GM21367 (cell line): ENCODE data around the gene TLK2.
A peak's percentile ranks its signal among the peaks of the same experiment; 100 is the strongest.
"Not testable (repeated sequence)": the region's sequence is repeated elsewhere in the genome, so short reads cannot be mapped to it uniquely, and the experiment has no call there.

Experiments
- ATAC-seq: cut with Tn5 transposase; IDR thresholded peaks from one replicate; pipeline ENCODE4 v1.9.1; 2021; ENCODE audit not compliant: unreplicated experiment

TLK2 gene

DNA sequence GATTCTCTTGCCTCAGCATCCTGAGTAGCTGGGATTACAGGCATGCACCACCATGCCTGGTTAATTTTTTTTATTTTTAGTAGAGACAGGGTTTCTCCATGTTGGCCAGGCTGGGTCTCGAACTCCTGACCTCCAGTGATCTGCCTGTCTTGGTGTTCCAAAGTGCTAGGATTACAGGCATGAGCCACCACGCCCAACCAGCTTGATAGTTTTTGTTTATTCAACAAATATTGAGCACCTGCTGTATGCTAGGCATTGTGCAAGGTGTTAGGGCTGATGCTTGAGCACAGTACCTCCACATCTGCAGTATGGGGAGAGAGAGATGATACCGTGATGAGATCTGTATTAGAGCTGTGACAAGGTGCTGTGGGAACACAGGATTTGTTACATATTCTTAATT is 3.9 kb downstream of the TLK2 start:
- not testable (repeated sequence) for ATAC-seq

- not testable (repeated sequence) for ATAC-seq
These were observed 12.4 kb downstream of the TLK2 start for GRCh38 chr17:62490990-62491389.

DNA sequence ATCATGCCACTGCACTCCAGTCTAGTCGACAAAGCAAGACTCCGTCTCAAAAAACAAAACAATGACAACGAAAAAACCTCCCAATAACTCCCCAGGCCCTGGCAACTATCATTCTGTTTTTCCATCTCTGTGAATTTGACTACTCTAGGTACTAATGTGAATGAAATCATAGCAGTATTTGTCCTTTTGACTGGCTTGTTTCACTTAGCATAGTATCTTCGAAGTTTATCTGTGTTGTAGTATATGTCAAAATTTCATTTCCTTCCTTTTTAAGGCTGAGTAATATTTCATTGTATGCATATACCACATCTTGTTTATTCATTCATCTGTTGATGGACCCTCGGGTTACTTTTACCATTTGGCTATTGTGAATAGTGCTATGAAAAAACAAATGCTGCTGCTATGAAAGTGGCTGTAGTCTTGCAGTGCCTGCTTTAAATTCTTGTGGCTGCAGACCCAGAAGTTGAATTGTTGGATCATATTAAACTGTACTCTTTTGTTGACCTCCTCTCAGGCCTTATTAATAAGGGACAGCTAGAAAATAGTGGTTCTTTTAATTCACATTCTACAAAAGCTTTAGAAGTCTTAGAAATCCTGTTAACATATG is 14.5 kb downstream of the TLK2 start:
- ATAC-seq: not testable (repeated sequence)

DNA sequence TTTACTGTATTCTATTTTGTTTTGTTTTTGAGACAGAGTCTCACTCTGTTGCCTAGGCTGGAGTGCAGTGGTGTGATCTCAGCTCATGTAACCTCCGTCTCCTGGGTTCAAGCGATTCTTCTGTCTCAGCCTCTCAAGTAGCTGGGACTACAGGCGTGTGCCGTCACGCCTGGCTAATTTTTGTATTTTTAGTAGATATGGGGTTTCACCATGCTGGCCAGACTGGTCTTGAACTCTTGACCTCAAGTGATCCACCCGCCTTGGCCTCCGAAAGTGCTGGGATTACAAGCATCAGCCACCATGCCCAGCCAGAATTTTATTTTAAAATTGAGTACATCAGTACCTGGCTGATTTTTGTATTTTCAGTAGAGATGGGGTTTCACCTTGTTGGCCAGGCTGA is 15.4 kb downstream of the TLK2 start:
- not testable (repeated sequence) for ATAC-seq

GRCh38 chr17:62496344-62496743 is 17.7 kb downstream of the TLK2 start:
- not testable (repeated sequence) for ATAC-seq

GRCh38 chr17:62498796-62499195 is 20.2 kb downstream of the TLK2 start:
- not testable (repeated sequence) for ATAC-seq

GRCh38 chr17:62500463-62500862 is 21.8 kb downstream of the TLK2 start:
- not testable (repeated sequence) for ATAC-seq

DNA sequence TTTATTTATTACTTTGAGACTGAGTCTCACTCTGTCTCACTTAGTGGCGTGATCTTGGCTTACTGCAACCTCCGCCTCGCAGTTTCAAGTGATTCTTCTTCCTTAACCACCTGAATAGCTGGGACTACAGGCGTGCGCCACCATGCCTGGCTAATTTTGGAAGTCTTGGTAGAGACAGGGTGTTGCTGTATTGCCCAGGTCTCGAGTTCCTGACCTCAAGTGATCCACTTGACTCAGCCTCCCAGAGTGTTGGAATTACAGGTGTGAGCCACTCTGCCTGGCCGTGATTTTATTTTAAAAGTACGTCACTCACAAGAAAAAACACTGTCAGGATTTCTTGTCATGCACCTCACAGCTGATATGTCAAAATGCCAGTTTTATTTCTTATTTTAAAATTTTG is 26.2 kb downstream of the TLK2 start:
- ATAC-seq: not testable (repeated sequence)

- not testable (repeated sequence) for ATAC-seq
These were observed 28.7 kb downstream of the TLK2 start for GRCh38 chr17:62507191-62507836.

GRCh38 chr17:62510247-62510819 is 31.7 kb downstream of the TLK2 start:
- not testable (repeated sequence) for ATAC-seq

- not testable (repeated sequence) for ATAC-seq
These were observed 32.4 kb downstream of the TLK2 start for GRCh38 chr17:62511014-62511413.

DNA sequence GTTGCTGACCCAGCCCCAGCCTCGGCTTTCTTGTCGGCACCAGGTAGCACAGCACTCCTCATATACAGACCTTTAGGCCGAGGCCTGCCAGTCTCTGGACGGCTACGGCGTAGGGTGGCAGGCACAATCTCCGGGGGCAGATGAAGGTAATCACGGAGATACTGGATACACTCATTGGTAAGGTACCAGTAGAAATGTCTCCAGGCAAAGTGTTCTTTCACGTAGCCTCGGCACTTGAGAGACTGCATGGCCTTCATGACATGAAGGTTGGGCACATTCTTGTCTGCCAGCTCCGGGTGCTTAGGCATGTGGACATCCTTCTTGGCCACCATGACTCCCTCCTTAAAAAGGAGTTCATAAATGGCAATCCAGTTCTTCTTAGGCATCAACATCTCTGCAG is 37.8 kb downstream of the TLK2 start:
- ATAC-seq: not testable (repeated sequence)

GRCh38 chr17:62521295-62521694 is 42.7 kb downstream of the TLK2 start:
- not testable (repeated sequence) for ATAC-seq

- not testable (repeated sequence) for ATAC-seq
These were observed 45.5 kb downstream of the TLK2 start for GRCh38 chr17:62524077-62524476.

DNA sequence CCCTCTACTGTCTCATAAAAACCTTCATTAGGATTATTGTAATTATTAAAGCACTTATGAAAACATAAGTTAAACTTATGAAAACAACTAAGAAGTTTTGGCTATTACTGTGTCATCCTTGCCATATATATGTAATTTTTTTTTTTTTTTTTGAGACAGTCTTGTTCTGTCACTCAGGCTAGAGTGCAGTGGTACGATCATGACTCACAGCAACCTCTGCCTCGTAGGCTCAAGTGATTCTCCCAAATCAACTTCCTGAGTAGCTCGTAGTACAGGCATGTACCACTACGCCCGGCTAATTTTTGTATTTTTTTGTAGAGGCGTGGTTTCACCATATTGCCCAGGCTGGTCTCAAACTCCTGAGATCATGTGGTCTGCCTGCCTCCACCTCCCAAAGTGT is 46.7 kb downstream of the TLK2 start:
- not testable (repeated sequence) for ATAC-seq

GRCh38 chr17:62530936-62531335 is 52.3 kb downstream of the TLK2 start:
- ATAC-seq: not testable (repeated sequence)

DNA sequence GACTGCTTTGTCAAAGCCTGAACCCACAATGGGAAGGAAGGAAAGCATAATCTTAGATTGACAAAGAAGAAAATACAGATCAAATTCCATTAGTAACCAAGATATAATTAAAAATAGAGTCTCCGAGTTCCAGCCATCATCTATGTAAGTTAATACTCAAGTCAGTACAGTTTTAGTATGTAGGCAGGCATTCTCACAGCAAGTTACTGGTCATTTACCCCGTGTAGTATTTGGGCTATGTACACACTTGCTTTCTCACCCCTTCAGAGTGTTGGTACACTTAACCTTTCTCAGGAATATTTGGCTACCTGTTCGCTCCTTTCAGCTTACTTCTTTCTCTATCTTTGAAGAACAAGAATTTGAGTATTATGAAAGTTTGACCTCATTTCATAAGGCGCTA is 57.9 kb downstream of the TLK2 start:
- ATAC-seq: not testable (repeated sequence)

GRCh38 chr17:62541073-62541472 is 62.4 kb downstream of the TLK2 start:
- ATAC-seq: not testable (repeated sequence)

- not testable (repeated sequence) for ATAC-seq
These were observed 64.7 kb downstream of the TLK2 start for GRCh38 chr17:62543278-62543775.

DNA sequence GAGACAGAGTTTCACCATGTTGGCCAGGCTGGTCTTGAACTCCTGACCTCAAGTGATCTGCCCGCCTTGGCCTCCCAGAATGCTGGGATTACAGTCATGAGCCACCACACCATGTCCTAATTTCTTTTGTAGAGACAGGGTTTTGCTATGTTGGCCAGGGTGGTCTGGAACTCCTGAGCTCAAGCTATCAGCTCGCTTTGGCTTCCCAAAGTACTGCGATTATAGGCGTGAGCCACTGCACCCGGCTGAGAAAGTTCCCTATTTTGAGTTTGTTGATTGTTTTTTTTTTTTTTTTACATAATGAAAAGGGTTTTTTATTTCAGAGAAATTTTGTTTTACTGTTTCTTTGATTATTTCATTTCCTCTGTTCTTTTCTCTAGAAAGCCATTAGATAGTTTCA is 67.4 kb downstream of the TLK2 start:
- ATAC-seq: not testable (repeated sequence)

GRCh38 chr17:62552851-62553659 is 74.4 kb downstream of the TLK2 start:
- ATAC-seq: peak; percentile 74
